ENCODE data around the gene HES4.

DNA sequence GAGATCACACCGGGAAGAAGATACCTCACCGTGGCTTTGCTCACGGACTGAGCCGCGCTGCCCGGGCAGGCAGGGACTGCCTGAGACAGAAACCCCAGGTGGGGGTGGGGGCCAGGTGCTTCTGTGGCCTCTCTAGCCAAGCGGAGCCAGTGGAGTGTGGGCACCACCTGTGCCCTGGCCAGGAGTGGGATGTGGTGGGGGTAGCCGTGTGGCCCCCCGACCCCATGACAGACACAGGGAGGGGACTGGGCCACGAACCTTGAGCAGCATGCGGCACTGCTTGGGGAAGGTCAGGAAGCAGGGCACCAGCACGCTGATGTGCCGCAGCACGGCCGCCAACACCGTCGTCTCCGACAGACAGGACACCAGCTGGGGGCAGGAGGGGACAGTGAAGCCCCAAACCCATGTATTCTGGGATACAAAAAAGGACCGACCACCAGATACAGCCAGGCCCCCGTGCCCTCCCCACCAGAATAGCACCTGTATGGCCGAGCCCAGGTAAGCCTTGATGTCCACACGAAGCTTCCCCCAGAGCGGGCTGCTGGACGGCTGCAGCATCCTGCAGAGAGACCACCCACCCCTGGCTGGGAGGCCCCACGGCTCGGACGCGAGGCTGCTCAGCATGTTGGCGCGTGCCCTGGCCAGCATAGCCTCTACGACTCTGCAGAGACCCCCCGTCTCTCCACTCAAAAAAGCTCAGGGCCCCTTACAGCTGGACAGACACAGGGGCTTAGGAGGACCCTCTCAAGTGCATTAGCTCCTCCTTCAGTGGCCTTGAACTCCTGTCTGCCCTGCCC is 46.2 kb downstream of the HES4 start:
- no peak for TF ChIP-seq POLR2A (IDR thresholded peaks at IDR 0.05)
- TF ChIP-seq, protein P1, sequence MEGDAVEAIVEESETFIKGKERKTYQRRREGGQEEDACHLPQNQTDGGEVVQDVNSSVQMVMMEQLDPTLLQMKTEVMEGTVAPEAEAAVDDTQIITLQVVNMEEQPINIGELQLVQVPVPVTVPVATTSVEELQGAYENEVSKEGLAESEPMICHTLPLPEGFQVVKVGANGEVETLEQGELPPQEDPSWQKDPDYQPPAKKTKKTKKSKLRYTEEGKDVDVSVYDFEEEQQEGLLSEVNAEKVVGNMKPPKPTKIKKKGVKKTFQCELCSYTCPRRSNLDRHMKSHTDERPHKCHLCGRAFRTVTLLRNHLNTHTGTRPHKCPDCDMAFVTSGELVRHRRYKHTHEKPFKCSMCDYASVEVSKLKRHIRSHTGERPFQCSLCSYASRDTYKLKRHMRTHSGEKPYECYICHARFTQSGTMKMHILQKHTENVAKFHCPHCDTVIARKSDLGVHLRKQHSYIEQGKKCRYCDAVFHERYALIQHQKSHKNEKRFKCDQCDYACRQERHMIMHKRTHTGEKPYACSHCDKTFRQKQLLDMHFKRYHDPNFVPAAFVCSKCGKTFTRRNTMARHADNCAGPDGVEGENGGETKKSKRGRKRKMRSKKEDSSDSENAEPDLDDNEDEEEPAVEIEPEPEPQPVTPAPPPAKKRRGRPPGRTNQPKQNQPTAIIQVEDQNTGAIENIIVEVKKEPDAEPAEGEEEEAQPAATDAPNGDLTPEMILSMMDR (IDR thresholded peaks at IDR 0.05), result no peak
